ENCODE results near the gene NCL. TPM values are rescaled to one million over a fixed set of nuclear protein-coding genes. Genes with fewer than 3 reads are reported as not detected.
A peak's percentile ranks its signal among the peaks of the same experiment; 100 is the strongest.

The NCL gene
- total and polyA plus RNA-seq, 2 of the 13 experiments (the other 11 are each of a cell fraction or from before 2014, with no cell fraction given) = 105 to 779 TPM

DNA sequence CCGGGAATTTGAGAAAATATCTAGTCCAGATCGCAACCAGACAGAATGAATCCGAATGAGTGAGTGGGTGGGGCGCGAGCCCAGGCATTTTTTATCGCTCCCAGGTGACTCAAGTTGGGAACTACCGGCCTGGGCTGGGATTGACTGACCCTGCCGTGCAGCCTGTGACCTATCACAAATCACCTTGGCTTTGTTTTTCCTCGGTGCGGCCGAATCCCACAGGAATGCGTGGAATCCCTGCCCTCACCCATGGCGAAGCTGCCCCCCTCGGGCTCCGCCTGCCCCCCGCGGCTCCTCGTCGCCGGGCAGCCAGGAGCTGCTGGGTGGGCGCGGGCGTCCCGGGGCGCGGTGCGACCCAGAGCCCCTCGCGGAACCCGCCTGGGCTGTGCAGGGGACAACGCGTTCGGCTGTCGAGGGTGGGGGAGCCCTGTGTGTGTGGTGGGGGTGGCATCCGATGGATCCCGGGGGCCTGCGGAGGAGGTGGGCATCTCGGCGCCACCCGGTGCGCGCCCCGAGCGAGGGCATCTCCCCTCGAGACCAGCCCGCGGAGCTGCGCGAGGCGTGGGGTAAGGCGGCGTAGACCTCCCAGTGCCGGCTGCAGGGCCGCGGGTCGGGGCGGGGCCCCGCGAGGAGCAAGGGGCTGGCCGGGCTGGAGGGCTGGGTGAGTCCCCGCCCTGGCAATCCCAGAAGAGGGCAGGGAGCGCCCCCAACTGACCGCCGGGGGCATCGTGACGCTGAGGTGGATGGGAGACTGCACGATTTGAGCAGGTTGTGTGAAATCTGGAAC is 52.3 kb downstream of the NCL start (continued):
- TF ChIP-seq FOSL2 (CRISPR knock-in tag; IDR thresholded peaks at IDR 0.05) (no peak; the same call in 1 of the 2 replicates), ZBTB42 (CRISPR knock-in tag; IDR thresholded peaks at IDR 0.05) (peak; percentile 89; the same call in 1 of the 2 replicates), RAD51 (IDR thresholded peaks at IDR 0.05; ENCODE audit: borderline replicate concordance) (no peak), FOXA3 (CRISPR knock-in tag; IDR thresholded peaks at IDR 0.05) (no peak), RFXANK (CRISPR knock-in tag; IDR thresholded peaks at IDR 0.05) (no peak), PCBP2 (optimal IDR thresholded peaks at IDR 0.05; ENCODE audit: low read depth, low read length, poor library complexity, severe bottlenecking) (no peak), ZNF674 (CRISPR knock-in tag; IDR thresholded peaks at IDR 0.05; ENCODE audit: low read depth) (0 out of 2 replicates have a peak, but pooled peaks have one; percentile 59), NPAS2 (CRISPR knock-in tag; IDR thresholded peaks at IDR 0.05; ENCODE audit: borderline replicate concordance) (no peak), SOX13 (IDR thresholded peaks at IDR 0.05) (no peak), SOX13 (CRISPR knock-in tag; conservative IDR thresholded peaks at IDR 0.05 in 1 of 2, IDR thresholded peaks at IDR 0.05 in 1 of 2) (no peak), ATF7-NPFF (CRISPR knock-in tag; IDR thresholded peaks at IDR 0.05; ENCODE audit: low read depth) (no peak; the same call in 1 of the 2 replicates), HCFC1 (IDR thresholded peaks at IDR 0.05; ENCODE audit: low read depth, low read length) (no peak), ZNF382 (CRISPR knock-in tag; IDR thresholded peaks at IDR 0.05; ENCODE audit: borderline replicate concordance) (no peak), ZNF512B (CRISPR knock-in tag; IDR thresholded peaks at IDR 0.05; ENCODE audit: borderline replicate concordance) (no peak; the same call in 1 of the 2 replicates), NCOA2 (CRISPR knock-in tag; IDR thresholded peaks at IDR 0.05) (no peak), ZFP36L2 (CRISPR knock-in tag; IDR thresholded peaks at IDR 0.05) (no peak), GTF3A (CRISPR knock-in tag; conservative IDR thresholded peaks at IDR 0.05) (no peak)
- TF ChIP-seq, protein P1, sequence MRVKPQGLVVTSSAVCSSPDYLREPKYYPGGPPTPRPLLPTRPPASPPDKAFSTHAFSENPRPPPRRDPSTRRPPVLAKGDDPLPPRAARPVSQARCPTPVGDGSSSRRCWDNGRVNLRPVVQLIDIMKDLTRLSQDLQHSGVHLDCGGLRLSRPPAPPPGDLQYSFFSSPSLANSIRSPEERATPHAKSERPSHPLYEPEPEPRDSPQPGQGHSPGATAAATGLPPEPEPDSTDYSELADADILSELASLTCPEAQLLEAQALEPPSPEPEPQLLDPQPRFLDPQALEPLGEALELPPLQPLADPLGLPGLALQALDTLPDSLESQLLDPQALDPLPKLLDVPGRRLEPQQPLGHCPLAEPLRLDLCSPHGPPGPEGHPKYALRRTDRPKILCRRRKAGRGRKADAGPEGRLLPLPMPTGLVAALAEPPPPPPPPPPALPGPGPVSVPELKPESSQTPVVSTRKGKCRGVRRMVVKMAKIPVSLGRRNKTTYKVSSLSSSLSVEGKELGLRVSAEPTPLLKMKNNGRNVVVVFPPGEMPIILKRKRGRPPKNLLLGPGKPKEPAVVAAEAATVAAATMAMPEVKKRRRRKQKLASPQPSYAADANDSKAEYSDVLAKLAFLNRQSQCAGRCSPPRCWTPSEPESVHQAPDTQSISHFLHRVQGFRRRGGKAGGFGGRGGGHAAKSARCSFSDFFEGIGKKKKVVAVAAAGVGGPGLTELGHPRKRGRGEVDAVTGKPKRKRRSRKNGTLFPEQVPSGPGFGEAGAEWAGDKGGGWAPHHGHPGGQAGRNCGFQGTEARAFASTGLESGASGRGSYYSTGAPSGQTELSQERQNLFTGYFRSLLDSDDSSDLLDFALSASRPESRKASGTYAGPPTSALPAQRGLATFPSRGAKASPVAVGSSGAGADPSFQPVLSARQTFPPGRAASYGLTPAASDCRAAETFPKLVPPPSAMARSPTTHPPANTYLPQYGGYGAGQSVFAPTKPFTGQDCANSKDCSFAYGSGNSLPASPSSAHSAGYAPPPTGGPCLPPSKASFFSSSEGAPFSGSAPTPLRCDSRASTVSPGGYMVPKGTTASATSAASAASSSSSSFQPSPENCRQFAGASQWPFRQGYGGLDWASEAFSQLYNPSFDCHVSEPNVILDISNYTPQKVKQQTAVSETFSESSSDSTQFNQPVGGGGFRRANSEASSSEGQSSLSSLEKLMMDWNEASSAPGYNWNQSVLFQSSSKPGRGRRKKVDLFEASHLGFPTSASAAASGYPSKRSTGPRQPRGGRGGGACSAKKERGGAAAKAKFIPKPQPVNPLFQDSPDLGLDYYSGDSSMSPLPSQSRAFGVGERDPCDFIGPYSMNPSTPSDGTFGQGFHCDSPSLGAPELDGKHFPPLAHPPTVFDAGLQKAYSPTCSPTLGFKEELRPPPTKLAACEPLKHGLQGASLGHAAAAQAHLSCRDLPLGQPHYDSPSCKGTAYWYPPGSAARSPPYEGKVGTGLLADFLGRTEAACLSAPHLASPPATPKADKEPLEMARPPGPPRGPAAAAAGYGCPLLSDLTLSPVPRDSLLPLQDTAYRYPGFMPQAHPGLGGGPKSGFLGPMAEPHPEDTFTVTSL (CRISPR knock-in tag; IDR thresholded peaks at IDR 0.05; ENCODE audit: borderline replicate concordance) = no peak
- TF ChIP-seq, protein P2, sequence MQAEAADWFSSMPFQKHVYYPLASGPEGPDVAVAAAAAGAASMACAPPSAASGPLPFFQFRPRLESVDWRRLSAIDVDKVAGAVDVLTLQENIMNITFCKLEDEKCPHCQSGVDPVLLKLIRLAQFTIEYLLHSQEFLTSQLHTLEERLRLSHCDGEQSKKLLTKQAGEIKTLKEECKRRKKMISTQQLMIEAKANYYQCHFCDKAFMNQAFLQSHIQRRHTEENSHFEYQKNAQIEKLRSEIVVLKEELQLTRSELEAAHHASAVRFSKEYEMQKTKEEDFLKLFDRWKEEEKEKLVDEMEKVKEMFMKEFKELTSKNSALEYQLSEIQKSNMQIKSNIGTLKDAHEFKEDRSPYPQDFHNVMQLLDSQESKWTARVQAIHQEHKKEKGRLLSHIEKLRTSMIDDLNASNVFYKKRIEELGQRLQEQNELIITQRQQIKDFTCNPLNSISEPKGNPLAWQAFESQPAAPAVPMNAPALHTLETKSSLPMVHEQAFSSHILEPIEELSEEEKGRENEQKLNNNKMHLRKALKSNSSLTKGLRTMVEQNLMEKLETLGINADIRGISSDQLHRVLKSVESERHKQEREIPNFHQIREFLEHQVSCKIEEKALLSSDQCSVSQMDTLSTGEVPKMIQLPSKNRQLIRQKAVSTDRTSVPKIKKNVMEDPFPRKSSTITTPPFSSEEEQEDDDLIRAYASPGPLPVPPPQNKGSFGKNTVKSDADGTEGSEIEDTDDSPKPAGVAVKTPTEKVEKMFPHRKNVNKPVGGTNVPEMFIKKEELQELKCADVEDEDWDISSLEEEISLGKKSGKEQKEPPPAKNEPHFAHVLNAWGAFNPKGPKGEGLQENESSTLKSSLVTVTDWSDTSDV (CRISPR knock-in tag; IDR thresholded peaks at IDR 0.05) = 0 out of 2 replicates have a peak, but pooled peaks have one; percentile 55

All from HepG2 (cell line).